T-helper 17 cell (primary cell): ENCODE measurements around the gene C1QTNF8. TPM values are rescaled to one million over a fixed set of nuclear protein-coding genes. Genes with fewer than 3 reads are reported as not detected.

Experiments used
- ATAC-seq: fragments of 150-1000 bp; cut with Tn5 transposase; 2 replicates; pipeline ENCODE4 v1.10.0; 2021; ENCODE audit warnings: mild to moderate bottlenecking, moderate library complexity
- DNase-seq, 3 donors: peaks; one replicate each; pipeline versions ENCODE4 v3.0.0 to v3.0.0-alpha.2; 2020 to 2021
- H3K9me3 ChIP-seq: one replicate; pipeline ENCODE4 v1.7.0; 2013; ENCODE audit warnings: low read length, mild to moderate bottlenecking; ENCODE audit not compliant: control insufficient read depth, poor library complexity, severe bottlenecking
- H3K27ac Mint-ChIP-seq: one replicate; pipeline ENCODE4 v1.8.0; 2022; ENCODE audit warnings: mild to moderate bottlenecking, moderate library complexity, mixed read lengths
- H3K27me3 Mint-ChIP-seq: one replicate; pipeline ENCODE4 v1.8.0; 2022; ENCODE audit warnings: mixed read lengths
- H3K36me3 Mint-ChIP-seq: one replicate; pipeline ENCODE4 v1.8.0; 2022; ENCODE audit warnings: low read depth, mixed read lengths
- H3K4me1 Mint-ChIP-seq: one replicate; pipeline ENCODE4 v1.8.0; 2022; ENCODE audit warnings: mild to moderate bottlenecking, mixed read lengths
- H3K4me3 Mint-ChIP-seq: one replicate; pipeline ENCODE4 v1.8.0; 2022; ENCODE audit warnings: mild to moderate bottlenecking, moderate library complexity, mixed read lengths
- total RNA-seq, 4 donors: library from RNA in 2 of 4; stranded (reverse) in 2 of 4; gene quantifications; one replicate each; pipeline ENCODE4 v1.2.3 and lab custom pipeline; 2022 to 2026

The C1QTNF8 gene
- total RNA-seq, 2 donors from 2014 or later: not detected

DNA sequence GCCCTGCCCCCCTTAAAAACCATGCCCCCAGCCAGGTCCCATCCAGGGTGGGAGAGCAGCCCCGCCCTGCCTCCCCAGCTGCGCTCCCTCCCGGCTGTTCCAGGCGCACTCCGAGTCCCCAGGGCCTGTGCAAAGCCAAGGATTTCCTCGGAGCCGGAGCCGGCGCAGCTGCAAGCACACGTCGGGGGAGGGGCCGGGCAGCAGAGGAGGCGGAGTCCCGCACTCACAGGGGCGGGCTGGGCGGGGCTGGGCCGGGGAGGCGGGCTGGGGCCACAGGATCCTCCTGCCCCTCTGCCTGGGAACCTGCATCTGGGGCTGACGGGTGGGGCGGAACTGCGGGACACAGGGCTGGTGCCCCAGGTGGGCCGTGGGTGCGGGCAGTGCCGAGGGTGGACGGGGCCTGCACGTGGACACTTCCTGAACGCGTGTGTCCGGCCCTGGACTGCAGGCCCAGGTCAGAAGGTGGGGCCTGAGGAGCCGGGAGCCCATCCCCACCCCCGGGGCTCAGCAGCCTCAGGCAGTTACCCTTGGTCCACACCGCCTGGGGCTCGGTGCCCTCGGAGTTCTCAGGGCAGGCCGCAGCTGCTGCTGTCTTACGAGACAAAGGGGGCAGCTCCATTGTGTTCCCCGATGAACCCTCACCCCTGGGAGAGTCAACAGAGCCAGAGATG is 47.5 kb downstream of the C1QTNF8 start:
- Mint-ChIP-seq H3K27ac (no peak overlapping the region), H3K36me3 (no peaks in the 10 kb centered on the region), H3K27me3 (no peaks in the 10 kb centered on the region), H3K4me3 (no peak overlapping the region), H3K4me1 (no peaks in the 10 kb centered on the region)
- DNase-seq (no peak), ATAC-seq (no peak)
- no peaks in the 10 kb centered on the region for H3K9me3 ChIP-seq

DNA sequence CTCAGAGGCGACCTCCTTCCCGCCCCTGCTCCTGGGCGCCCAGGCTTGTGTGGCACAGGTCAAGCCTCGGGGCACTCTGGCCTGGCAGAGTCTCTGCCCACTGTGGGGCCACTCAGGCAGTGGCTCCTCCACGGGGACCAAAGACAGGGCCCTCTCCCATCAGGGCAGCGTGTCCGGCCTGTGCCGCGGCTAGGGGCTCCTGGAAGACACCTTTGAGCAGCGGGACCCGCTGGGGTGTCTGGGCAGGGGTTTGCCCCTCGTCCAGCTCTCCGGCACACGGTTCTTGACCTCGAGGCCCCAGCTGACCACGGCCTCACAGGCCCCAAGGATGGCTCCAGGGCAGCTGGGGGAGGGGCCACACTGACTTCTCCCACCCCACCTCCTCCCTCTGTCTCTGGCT is 48.2 kb downstream of the C1QTNF8 start:
- DNase-seq: no peak
- H3K4me1 Mint-ChIP-seq: no peaks in the 10 kb centered on the region
- no peaks in the 10 kb centered on the region for H3K36me3 Mint-ChIP-seq
- ATAC-seq: no peak
- H3K27me3 Mint-ChIP-seq: no peaks in the 10 kb centered on the region
- no peaks in the 10 kb centered on the region for H3K9me3 ChIP-seq
- no peak overlapping the region for H3K4me3 Mint-ChIP-seq
- H3K27ac Mint-ChIP-seq: no peak overlapping the region

DNA sequence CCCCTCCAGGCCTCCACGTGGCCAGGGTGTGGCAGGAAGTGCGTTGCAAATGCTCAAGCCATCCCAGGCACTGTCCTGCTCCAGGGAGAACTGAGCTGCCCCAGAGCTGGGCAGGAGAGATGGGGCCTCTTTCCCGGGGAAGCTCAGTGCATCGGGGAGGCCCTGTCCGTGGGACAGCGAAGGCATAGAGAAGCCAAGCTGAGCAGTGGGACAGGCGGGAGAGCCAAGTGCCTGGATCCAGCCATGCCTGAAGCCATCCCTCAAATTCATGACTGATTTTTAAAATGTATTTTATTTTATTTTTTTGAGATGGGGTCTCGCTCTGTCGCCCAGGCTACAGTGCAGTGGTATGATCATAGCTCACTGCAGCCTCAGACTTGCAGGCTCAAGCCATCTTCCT is 48.9 kb downstream of the C1QTNF8 start:
- no peaks in the 10 kb centered on the region for H3K4me1 Mint-ChIP-seq
- no peaks in the 10 kb centered on the region for H3K9me3 ChIP-seq
- no peak for ATAC-seq
- no peak overlapping the region for H3K27ac Mint-ChIP-seq
- no peak for DNase-seq
- H3K27me3 Mint-ChIP-seq: no peaks in the 10 kb centered on the region
- H3K4me3 Mint-ChIP-seq: no peak overlapping the region
- no peaks in the 10 kb centered on the region for H3K36me3 Mint-ChIP-seq

DNA sequence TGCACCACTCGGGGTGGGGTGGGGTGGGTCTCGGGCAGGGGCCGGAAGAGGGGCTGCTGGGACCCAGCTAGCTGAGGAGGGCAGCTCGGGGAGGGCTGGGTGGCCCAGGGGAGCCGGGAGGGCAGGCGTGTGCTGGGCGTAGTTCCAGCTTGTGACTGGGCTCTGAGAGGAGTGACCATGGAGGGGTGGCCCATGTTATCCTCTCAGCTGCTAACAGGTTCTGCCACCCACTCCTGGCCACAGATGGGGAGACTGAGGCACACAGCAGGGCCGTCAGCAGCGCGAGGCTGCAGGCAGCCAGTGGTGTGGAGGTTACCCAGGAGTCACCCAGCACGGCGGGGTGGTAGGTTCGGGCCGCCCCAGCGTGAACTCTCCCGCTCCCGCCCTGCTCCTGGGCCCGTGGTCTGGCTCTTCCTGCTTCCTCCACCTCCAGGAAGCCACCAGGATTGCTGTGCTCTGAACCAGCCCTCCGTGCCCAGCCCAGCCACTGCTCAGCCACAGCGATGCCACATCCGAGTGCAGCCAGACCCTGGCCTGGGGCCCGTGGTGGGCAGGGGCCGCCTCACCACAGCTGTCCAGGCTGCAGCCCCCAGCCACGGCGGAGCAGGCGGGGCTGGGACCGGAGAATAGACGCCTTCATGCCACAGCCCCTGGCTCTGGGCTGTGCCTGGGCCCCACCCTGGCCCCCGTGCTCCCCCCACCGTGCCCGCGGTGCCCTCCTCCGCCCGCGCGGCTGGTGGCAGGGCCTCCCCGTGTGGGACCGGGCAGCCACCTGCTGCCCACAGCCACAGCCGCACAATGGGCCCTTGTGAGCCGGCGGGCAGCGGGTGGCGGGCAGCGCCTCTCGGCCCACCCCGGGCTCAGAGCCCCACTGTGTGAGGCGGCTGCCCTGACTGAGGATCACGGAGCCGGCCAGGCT is 49.8 kb downstream of the C1QTNF8 start:
- H3K27ac Mint-ChIP-seq: no peak overlapping the region
- ATAC-seq (no peak), DNase-seq (no peak)
- H3K9me3 ChIP-seq: no peaks in the 10 kb centered on the region
- H3K27me3 Mint-ChIP-seq: no peaks in the 10 kb centered on the region
- no peaks in the 10 kb centered on the region for H3K4me1 Mint-ChIP-seq
- no peaks in the 10 kb centered on the region for H3K36me3 Mint-ChIP-seq
- H3K4me3 Mint-ChIP-seq: no peak overlapping the region

DNA sequence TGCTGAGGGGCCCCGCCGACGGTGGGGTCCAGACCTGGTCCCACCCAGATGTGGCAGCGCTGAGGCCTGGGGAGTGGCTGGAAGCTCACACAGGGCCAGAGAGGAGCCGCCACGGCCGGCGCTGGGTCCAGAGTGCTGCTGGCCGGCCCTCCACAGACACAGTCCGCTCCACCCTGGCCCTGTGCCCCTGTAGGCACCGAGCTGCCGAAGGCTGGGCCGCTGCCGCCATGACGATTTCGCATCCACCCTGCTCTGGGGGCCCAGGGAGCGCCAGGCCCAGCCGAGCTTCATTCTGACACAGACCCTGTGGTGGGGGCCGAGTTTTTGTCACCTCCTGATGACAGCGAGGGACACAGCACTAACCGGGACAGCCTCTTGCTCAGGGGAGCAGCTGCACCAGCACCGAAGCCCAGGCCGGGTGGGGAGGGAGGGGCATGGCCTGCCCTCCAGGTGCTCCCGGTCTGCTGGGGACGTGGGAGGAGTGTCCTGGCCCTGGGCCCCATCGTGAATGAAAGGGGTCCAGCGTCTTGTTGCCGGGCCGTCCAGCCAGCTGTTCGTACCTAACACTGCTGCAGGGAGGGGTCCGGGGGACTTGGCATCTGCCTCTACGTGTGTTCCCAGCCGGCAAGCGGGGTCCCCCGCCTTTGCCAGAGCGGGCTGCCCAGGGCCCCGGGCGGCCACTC is 50.6 kb downstream of the C1QTNF8 start:
- ATAC-seq (no peak), DNase-seq (no peak)
- Mint-ChIP-seq H3K4me3 (no peak overlapping the region), H3K27ac (no peak overlapping the region), H3K4me1 (no peaks in the 10 kb centered on the region), H3K36me3 (no peaks in the 10 kb centered on the region), H3K27me3 (no peaks in the 10 kb centered on the region)
- H3K9me3 ChIP-seq: no peaks in the 10 kb centered on the region

DNA sequence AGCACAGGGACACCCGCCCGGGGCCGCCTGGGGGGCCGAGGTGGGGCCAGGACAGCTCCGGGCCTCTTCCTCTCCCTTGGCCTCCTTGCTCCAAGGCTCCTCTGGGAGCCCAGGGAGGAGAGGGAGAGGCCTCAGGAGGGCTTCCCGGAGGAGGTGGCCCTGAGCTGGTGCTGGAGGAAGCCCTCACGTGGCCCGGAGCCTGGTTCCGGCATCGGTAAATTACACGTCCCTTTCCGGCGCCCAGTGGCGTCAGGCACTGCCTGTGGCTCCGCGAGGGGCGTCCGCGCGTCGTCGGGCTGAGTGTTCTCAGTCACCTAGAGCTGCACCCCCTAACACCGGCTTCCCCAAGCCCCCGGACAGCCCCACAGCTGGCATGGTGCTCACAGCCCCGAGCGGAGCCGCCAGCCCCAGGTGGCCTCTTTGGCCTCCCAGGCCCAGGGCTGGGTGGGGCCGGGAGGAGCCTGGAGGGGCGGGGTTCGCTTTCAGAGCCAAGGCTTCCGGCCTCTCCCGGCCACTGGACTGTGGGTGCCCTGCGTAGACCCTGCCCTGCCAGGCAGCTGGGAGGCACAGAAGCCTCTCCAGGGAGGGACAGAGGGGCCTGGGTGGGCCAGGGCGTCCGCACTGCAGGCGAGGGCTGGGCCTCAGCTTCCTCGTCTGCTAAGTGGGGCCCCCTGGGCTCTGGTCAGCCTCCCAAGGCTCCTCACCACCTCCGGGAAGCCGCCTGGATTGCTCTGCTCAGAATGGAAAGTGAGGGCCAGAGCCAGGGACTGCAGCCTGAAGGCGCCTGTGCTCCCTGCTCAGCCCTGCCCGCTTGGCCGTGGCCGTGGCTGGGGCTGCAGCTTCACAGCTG is 51.4 kb downstream of the C1QTNF8 start:
- H3K9me3 ChIP-seq: no peaks in the 10 kb centered on the region
- DNase-seq: no peak
- H3K36me3 Mint-ChIP-seq: no peaks in the 10 kb centered on the region
- H3K4me3 Mint-ChIP-seq: no peak overlapping the region
- no peak overlapping the region for H3K27ac Mint-ChIP-seq
- no peak for ATAC-seq
- H3K4me1 Mint-ChIP-seq: no peaks in the 10 kb centered on the region
- H3K27me3 Mint-ChIP-seq: no peaks in the 10 kb centered on the region

DNA sequence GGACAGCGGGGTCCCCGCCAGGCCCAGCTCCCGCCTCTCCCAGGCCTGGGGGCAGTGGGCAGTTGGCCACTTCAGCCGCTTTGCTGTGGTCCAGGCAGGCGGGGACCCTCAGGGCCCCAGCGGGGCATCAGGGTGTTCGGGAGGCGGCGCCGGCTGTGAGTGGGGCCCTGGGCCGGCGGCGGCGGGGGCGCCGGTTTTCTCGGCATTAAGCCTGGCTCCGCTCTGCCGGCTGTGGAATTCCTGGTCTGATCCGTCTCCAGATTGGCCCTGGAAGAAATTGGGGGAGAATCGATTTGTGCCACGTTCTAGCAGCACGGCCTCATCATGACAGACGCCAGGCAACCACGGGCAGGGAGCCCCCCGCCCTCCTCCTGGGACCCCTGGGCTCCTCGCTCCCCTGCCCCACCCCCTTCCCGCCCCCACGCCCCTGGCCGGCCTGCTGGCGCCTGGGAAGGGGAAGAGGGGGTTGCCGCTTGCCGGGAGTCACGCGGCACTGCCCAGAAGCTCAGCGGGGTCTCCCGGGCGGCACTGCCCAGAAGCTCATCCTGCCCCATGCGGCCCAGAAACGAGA is 52.1 kb downstream of the C1QTNF8 start:
- Mint-ChIP-seq H3K27ac (no peak overlapping the region), H3K4me3 (no peak overlapping the region), H3K4me1 (no peaks in the 10 kb centered on the region), H3K27me3 (no peaks in the 10 kb centered on the region), H3K36me3 (no peaks in the 10 kb centered on the region)
- no peak for ATAC-seq
- no peaks in the 10 kb centered on the region for H3K9me3 ChIP-seq
- no peak for DNase-seq

DNA sequence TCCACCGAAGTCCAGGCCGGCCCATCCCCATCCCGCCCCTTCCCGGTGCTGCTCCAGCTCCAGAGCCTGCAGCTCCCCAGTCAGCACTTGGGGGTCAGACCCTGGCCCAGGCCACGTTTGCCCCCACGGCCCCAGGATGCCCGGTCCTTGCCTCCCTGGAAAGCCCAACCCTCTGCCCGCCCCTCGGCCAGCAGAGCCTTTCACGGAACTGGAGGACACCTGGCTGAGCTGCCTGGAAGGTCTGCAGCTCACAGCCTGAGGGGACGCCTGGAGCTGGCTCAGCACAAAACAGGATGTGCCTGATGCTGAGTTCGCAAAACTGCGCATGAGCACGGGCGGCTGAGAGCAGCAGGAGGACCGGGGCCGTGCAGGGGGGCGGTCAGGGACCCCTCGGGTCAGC is 53.2 kb downstream of the C1QTNF8 start:
- no peaks in the 10 kb centered on the region for H3K4me1 Mint-ChIP-seq
- H3K27ac Mint-ChIP-seq: no peak overlapping the region
- ATAC-seq (no peak), DNase-seq (no peak)
- H3K27me3 Mint-ChIP-seq: no peaks in the 10 kb centered on the region
- no peak overlapping the region for H3K4me3 Mint-ChIP-seq
- no peaks in the 10 kb centered on the region for H3K36me3 Mint-ChIP-seq
- H3K9me3 ChIP-seq: no peaks in the 10 kb centered on the region

DNA sequence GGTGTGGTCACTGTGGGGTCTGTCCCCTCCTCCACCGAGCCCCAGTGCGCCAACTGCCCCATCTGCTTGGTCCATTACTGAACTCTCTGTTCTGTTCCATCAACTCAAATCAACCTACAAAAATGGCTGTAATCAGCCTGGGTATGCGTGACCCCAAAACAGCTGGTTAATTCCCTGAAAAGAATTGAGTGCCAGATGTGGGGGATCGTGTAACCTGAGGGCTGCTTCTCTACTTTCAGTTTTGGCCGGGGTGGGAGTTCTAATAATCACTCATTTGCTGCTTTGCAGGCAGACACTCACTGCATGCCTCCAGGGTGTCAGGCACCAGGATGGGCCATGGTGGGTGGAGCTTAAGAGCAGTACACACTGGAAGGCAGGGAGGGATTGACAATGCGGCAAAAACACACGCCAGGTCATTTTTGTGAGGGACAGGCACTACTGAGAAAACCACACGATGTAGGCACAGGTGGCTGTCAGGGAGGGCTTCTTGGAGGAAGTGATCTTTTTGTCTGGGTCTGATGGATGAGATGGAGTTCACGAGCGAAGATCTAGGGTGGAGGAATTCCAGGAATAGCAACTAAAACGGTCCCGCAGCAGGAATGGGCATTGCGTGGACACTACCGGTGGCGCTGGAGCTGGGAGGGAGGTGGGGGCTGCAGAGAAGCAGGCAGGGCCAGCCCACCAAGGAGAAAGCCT is 53.8 kb downstream of the C1QTNF8 start:
- no peak for ATAC-seq
- Mint-ChIP-seq H3K27me3 (no peaks in the 10 kb centered on the region), H3K36me3 (no peaks in the 10 kb centered on the region), H3K4me3 (no peak overlapping the region), H3K4me1 (no peaks in the 10 kb centered on the region), H3K27ac (no peak overlapping the region)
- DNase-seq: no peak
- H3K9me3 ChIP-seq: no peaks in the 10 kb centered on the region

DNA sequence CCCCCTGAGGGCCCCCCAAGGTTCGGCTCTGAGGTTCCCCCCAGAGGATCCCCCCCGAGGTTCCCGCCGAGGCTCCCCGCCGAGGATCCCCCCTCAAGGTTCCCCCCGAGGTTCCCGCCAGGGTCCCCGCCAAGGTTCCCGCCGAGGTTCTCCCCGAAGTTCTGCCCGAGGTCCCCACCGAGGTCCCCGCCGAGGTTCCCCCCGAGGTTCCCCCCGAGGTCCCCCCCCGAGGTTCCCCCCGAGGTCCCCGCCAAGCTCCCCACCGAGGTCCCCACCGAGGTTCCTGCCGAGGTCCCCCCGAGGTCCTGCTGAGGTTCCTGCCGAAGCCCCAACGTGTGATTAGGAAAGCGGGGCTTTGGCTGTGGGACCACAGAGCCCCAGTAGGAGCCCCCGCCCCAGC is 55.7 kb downstream of the C1QTNF8 start:
- Mint-ChIP-seq H3K27me3 (no peaks in the 10 kb centered on the region), H3K4me1 (no peaks in the 10 kb centered on the region), H3K27ac (no peak overlapping the region), H3K4me3 (no peak overlapping the region), H3K36me3 (no peaks in the 10 kb centered on the region)
- H3K9me3 ChIP-seq: no peaks in the 10 kb centered on the region
- DNase-seq (no peak), ATAC-seq (no peak)

DNA sequence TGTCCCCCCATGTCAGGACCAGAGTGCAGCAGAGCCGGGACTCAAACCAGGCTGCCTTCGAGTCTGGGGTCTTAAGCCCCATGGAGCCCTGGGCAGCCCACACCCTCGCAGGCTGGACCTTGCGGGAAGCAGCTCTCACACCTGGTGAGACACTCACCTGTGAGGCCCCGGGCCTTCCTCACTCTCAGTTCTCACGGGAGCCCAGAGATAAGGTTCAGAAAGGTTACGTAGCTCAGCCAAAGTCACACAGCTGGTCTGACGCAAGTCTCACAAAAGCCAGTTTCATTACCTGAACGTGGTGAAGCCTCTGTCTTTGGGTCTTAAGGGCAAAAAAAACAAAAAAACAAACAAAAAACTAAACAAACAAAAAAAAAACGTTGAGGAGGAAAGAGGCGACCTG is 56.3 kb downstream of the C1QTNF8 start:
- H3K9me3 ChIP-seq: no peaks in the 10 kb centered on the region
- Mint-ChIP-seq H3K36me3 (no peaks in the 10 kb centered on the region), H3K27me3 (no peaks in the 10 kb centered on the region), H3K4me1 (no peaks in the 10 kb centered on the region), H3K4me3 (no peak overlapping the region), H3K27ac (no peak overlapping the region)
- ATAC-seq (no peak), DNase-seq (no peak)

DNA sequence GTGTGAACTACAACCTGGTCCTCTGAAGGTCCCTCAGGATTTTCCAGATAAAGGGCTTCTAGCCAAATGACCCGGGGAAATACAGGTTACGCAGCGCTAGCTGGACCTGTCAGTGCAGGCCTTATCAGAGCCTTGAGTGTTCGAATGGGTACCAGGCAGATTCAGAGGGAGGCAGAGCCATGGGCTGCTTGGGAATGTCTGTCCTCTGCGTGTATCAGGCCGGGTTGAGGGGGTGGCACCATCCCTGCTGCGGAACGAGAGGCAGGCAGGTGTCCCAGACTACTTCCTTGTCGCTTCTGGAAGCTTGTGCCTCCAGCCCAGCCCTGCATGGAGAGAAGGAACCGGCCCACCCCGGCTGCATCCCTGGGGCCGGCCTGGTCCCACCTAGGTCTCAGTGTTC is 57.1 kb downstream of the C1QTNF8 start:
- Mint-ChIP-seq H3K36me3 (no peaks in the 10 kb centered on the region), H3K27ac (no peak overlapping the region), H3K4me3 (no peak overlapping the region), H3K4me1 (no peaks in the 10 kb centered on the region), H3K27me3 (no peaks in the 10 kb centered on the region)
- ATAC-seq (no peak), DNase-seq (no peak)
- no peaks in the 10 kb centered on the region for H3K9me3 ChIP-seq
